T-cell (primary cell): ENCODE measurements around the gene KMT2B. TPM values are rescaled to one million over a fixed set of nuclear protein-coding genes. Genes with fewer than 3 reads are reported as not detected.
"Not testable (repeated sequence)": the region's sequence is repeated elsewhere in the genome, so short reads cannot be mapped to it uniquely, and the experiment has no call there.

Experiments
- ATAC-seq, 4 experiments: fragments of 200-7000 bp in 3 of 4; fragments of 150-1000 bp in 1 of 4; cut with Tn5 transposase; replicated peaks in 1 of 4; 1 replicate in 3 of 4; 2 replicates in 1 of 4; pipeline ENCODE4 v1.10.0; 2021; ENCODE audit warnings: moderate library complexity in 3 of 4, mild to moderate bottlenecking in 2 of 4, moderate number of reproducible peaks in 1 of 4
- CTCF ChIA-PET, 2 donors: fragments of 300-600 bp; sonication (Branson Sonifier 250); formaldehyde crosslinking; loops; one replicate each; lab custom pipeline; 2022; ENCODE audit warnings: antibody characterized with exemption in 2 of 2; lab: Charles Lee
- POLR2A ChIA-PET, 2 donors: fragments of 300-600 bp; sonication (Branson Sonifier 250); formaldehyde crosslinking; loops; one replicate each; lab custom pipeline; 2022; ENCODE audit warnings: antibody characterized with exemption in 2 of 2; lab: Charles Lee
- DNase-seq, 35 experiments: peaks; one replicate each; pipeline versions ENCODE4 v3.0.0 to v3.0.0-alpha.2; 2013 to 2023
- H3K27ac ChIP-seq: one replicate; pipeline ENCODE4 v1.5.1; 2013; ENCODE audit warnings: low read length
- H3K27me3 ChIP-seq, 2 experiments: replicated peaks in 1 of 2; 1 replicate in 1 of 2; 2 replicates in 1 of 2; pipeline versions ENCODE4 v1.6.1 to v1.7.0; 2013; ENCODE audit warnings: low read length in 1 of 2, mixed read lengths in 1 of 2; ENCODE audit not compliant: control insufficient read depth in 2 of 2, insufficient read depth in 2 of 2; ENCODE audit errors: extremely low read depth in 1 of 2
- H3K36me3 ChIP-seq, 2 donors: 1 replicate in 1 of 2; 2 replicates in 1 of 2; pipeline versions ENCODE4 v1.6.1 to v1.7.0; 2013; ENCODE audit warnings: low read length in 1 of 2; ENCODE audit not compliant: control insufficient read depth in 2 of 2, insufficient read depth in 1 of 2; ENCODE audit errors: extremely low read depth in 1 of 2
- H3K4me1 ChIP-seq, 2 experiments: 1 replicate in 1 of 2; 2 replicates in 1 of 2; pipeline versions ENCODE4 v1.6.1 to v1.7.0; 2013; ENCODE audit warnings: low read length in 2 of 2, mixed read lengths in 1 of 2; ENCODE audit not compliant: insufficient read depth in 2 of 2, control insufficient read depth in 1 of 2; ENCODE audit errors: extremely low read depth in 1 of 2
- H3K4me3 ChIP-seq, 2 donors: 1 replicate in 1 of 2; 2 replicates in 1 of 2; pipeline versions ENCODE4 v1.5.1 to v1.7.0; 2013; ENCODE audit warnings: mild to moderate bottlenecking in 2 of 2, low read length in 1 of 2, moderate library complexity in 1 of 2; ENCODE audit not compliant: control insufficient read depth in 1 of 2; ENCODE audit errors: extremely low read depth in 1 of 2
- H3K9me3 ChIP-seq: 2 replicates; pipeline ENCODE4 v1.7.0; 2013
- H3K27ac Mint-ChIP-seq, 2 donors: one replicate each; pipeline ENCODE4 v1.8.0; 2020 to 2021; ENCODE audit warnings: mild to moderate bottlenecking in 2 of 2, mixed read lengths in 2 of 2
- H3K27me3 Mint-ChIP-seq, 2 donors: one replicate each; pipeline ENCODE4 v1.8.0; 2021 to 2022; ENCODE audit warnings: mixed read lengths in 2 of 2
- H3K36me3 Mint-ChIP-seq: one replicate; pipeline ENCODE4 v1.8.0; 2021; ENCODE audit warnings: mixed read lengths
- H3K4me1 Mint-ChIP-seq, 3 donors: one replicate each; pipeline ENCODE4 v1.8.0; 2020 to 2022; ENCODE audit warnings: mixed read lengths in 3 of 3, mild to moderate bottlenecking in 1 of 3
- H3K4me3 Mint-ChIP-seq, 3 donors: one replicate each; pipeline ENCODE4 v1.8.0; 2020 to 2022; ENCODE audit warnings: mild to moderate bottlenecking in 3 of 3, mixed read lengths in 3 of 3, moderate library complexity in 3 of 3
- H3K9me3 Mint-ChIP-seq, 3 donors: one replicate each; pipeline ENCODE4 v1.8.0; 2020 to 2022; ENCODE audit warnings: mixed read lengths in 3 of 3
- WGBS: methylation state at CpG from one replicate; pipeline ENCODE4 v1.1.5; 2013; ENCODE audit warnings: missing lambda C conversion rate; ENCODE audit not compliant: insufficient coverage; 5-methylcytosine and 5-hydroxymethylcytosine counted together
- total RNA-seq, 35 experiments: library from RNA in 6 of 35; stranded (reverse) in 6 of 35; fragments of 120-200 nt in 1 of 35; gene quantifications; one replicate each; pipeline versions ENCODE4 v1.2.1 to v1.2.4 and lab custom pipeline; 2013 to 2026

Gene KMT2B
- total RNA-seq, 5 donors from 2014 or later (not counting 1 experiment from before 2014, with no cell fraction given): 76.4 to 107 (median 92.5) TPM

- ATAC-seq (peak in 1 of 4 experiments; percentile 15), DNase-seq (no peak)
- H3K4me1 ChIP-seq: no peaks in the 10 kb centered on the region
- H3K27me3 ChIP-seq: no peaks in the 10 kb centered on the region
- Mint-ChIP-seq H3K36me3 (peaks cover 13% of the 10 kb centered on the region), H3K27ac (no peak overlapping the region), H3K4me1 (no peaks in the 10 kb centered on the region), H3K4me3 (no peak overlapping the region), H3K27me3 (no peaks in the 10 kb centered on the region), H3K9me3 (no peaks in the 10 kb centered on the region)
- no peak overlapping the region for H3K27ac ChIP-seq
- ChIA-PET POLR2A (no interaction called here), CTCF (no interaction called here)
- H3K9me3 ChIP-seq: no peaks in the 10 kb centered on the region
- WGBS: 100% methylated on average over 5 of the region's 11 CpGs
- H3K36me3 ChIP-seq: peaks cover 7 to 32% of the 10 kb centered on the region in 2 donors
- H3K4me3 ChIP-seq: no peak overlapping the region
Observed at GRCh38 chr19:35766571-35767104, 48.8 kb downstream of the KMT2B start.

GRCh38 chr19:35767288-35768081 lies 49.7 kb downstream of the KMT2B start:
- DNase-seq (no peak), ATAC-seq (peak in 1 of 4 experiments; percentile 33)
- 89% methylated on average over 32 of the region's 34 CpGs for WGBS
- H3K9me3 Mint-ChIP-seq: no peaks in the 10 kb centered on the region
- Histone ChIP-seq H3K36me3 (peaks cover 4 to 25% of the 10 kb centered on the region in 2 donors), H3K4me3 (no peak overlapping the region), H3K4me1 (no peaks in the 10 kb centered on the region), H3K27me3 (no peaks in the 10 kb centered on the region), H3K9me3 (no peaks in the 10 kb centered on the region), H3K27ac (no peak overlapping the region)
- H3K27me3 Mint-ChIP-seq: no peaks in the 10 kb centered on the region
- CTCF ChIA-PET: no interaction called here
- H3K4me3 Mint-ChIP-seq: no peak overlapping the region
- no peaks in the 10 kb centered on the region for H3K4me1 Mint-ChIP-seq
- H3K36me3 Mint-ChIP-seq: peaks cover 7% of the 10 kb centered on the region
- POLR2A ChIA-PET: no interaction called here
- no peak overlapping the region for H3K27ac Mint-ChIP-seq

- peaks cover 7% of the 10 kb centered on the region for H3K36me3 Mint-ChIP-seq
- Histone ChIP-seq H3K27ac (no peak overlapping the region), H3K4me3 (no peak overlapping the region), H3K4me1 (no peaks in the 10 kb centered on the region), H3K9me3 (no peaks in the 10 kb centered on the region), H3K36me3 (peaks cover 4 to 25% of the 10 kb centered on the region in 2 donors), H3K27me3 (no peaks in the 10 kb centered on the region)
- ChIA-PET CTCF (no interaction called here), POLR2A (no interaction called here)
- no peak overlapping the region for H3K27ac Mint-ChIP-seq
- DNase-seq: no peak
- H3K9me3 Mint-ChIP-seq: no peaks in the 10 kb centered on the region
- no peak for ATAC-seq
- no peaks in the 10 kb centered on the region for H3K27me3 Mint-ChIP-seq
- no peak overlapping the region for H3K4me3 Mint-ChIP-seq
- 97% methylated on average over 15 of the region's 15 CpGs for WGBS
- no peaks in the 10 kb centered on the region for H3K4me1 Mint-ChIP-seq
Observed at GRCh38 chr19:35768082-35768421, 50.2 kb downstream of the KMT2B start.

- peaks cover 6 to 20% (median 20%) of the 10 kb centered on the region in 3 donors for H3K4me1 Mint-ChIP-seq
- H3K27me3 ChIP-seq, H3K9me3 ChIP-seq, H3K36me3 ChIP-seq, CTCF ChIA-PET, H3K4me3 Mint-ChIP-seq, H3K36me3 Mint-ChIP-seq, DNase-seq, H3K4me3 ChIP-seq, H3K9me3 Mint-ChIP-seq, H3K27me3 Mint-ChIP-seq, ATAC-seq, H3K27ac Mint-ChIP-seq, H3K27ac ChIP-seq, POLR2A ChIA-PET: not testable (repeated sequence)
- 94% methylated on average over 3 of the region's 5 CpGs for WGBS
- H3K4me1 ChIP-seq: peaks cover 4 to 19% of the 10 kb centered on the region in 2 experiments
Observed at GRCh38 chr19:35772362-35772761, 54.6 kb downstream of the KMT2B start.

- ChIA-PET POLR2A (no interaction called here), CTCF (interaction anchor here in 1 of 2 donors (0.6 kb wide), 1 partner anchor 78 kb away, joined by 4 read pairs; no protein-coding TSS in a partner anchor)
- Histone ChIP-seq H3K9me3 (no peaks in the 10 kb centered on the region), H3K27ac (no peak overlapping the region), H3K4me3 (no peak overlapping the region), H3K4me1 (peaks cover 4 to 19% of the 10 kb centered on the region in 2 experiments), H3K36me3 (peaks cover 0 to 4% of the 10 kb centered on the region in 2 donors), H3K27me3 (no peaks in the 10 kb centered on the region)
- Mint-ChIP-seq H3K27ac (no peak overlapping the region), H3K36me3 (peaks cover 4% of the 10 kb centered on the region), H3K9me3 (no peaks in the 10 kb centered on the region), H3K27me3 (no peaks in the 10 kb centered on the region), H3K4me3 (no peak overlapping the region), H3K4me1 (peaks cover 6 to 20% (median 20%) of the 10 kb centered on the region in 3 donors)
- DNase-seq: no peak
- 100% methylated on average over 2 of the region's 9 CpGs for WGBS
- ATAC-seq: no peak
Observed at GRCh38 chr19:35773020-35773806, 55.4 kb downstream of the KMT2B start.

GRCh38 chr19:35774274-35775045 lies 56.7 kb downstream of the KMT2B start:
- Mint-ChIP-seq H3K4me3 (peak overlapping the region; percentile 78 to 88 (median 80)), H3K27ac (peak overlapping the region in 1 of 2 donors; percentile 64), H3K27me3 (no peaks in the 10 kb centered on the region), H3K9me3 (no peaks in the 10 kb centered on the region), H3K36me3 (peaks cover 4% of the 10 kb centered on the region), H3K4me1 (peaks cover 6 to 20% (median 20%) of the 10 kb centered on the region in 3 donors)
- Histone ChIP-seq H3K36me3 (no peaks in the 10 kb centered on the region), H3K27me3 (no peaks in the 10 kb centered on the region), H3K4me3 (peak overlapping the region in 1 of 2 donors; percentile 62), H3K27ac (no peak overlapping the region), H3K9me3 (no peaks in the 10 kb centered on the region), H3K4me1 (peaks cover 4 to 19% of the 10 kb centered on the region in 2 experiments)
- WGBS: 62% methylated on average over 12 of the region's 16 CpGs
- no peak for DNase-seq
- ChIA-PET CTCF (no interaction called here), POLR2A (no interaction called here)
- ATAC-seq: no peak
